Body of pancreas (tissue), 4 donors: Measurements from ENCODE around the gene SRRM4.

ENCODE experiments used
- POLR2A ChIP-seq, 3 donors: fragments of 450-650 bp; IDR thresholded peaks; one replicate each; pipeline ENCODE4 v1.6.1; 2016; ENCODE audit warnings: antibody characterized with exemption in 3 of 3, mild to moderate bottlenecking in 2 of 3
- TF ChIP-seq, protein P1 (sequence below), 7 experiments: fragments of 450-650 bp in 4 of 7; fragments of 200-600 bp in 3 of 7; sonication (generic) in 3 of 7; IDR thresholded peaks; one replicate each; pipeline ENCODE4 v1.5.1; 2016 to 2019; ENCODE audit warnings: antibody characterized with exemption in 7 of 7

DNA sequence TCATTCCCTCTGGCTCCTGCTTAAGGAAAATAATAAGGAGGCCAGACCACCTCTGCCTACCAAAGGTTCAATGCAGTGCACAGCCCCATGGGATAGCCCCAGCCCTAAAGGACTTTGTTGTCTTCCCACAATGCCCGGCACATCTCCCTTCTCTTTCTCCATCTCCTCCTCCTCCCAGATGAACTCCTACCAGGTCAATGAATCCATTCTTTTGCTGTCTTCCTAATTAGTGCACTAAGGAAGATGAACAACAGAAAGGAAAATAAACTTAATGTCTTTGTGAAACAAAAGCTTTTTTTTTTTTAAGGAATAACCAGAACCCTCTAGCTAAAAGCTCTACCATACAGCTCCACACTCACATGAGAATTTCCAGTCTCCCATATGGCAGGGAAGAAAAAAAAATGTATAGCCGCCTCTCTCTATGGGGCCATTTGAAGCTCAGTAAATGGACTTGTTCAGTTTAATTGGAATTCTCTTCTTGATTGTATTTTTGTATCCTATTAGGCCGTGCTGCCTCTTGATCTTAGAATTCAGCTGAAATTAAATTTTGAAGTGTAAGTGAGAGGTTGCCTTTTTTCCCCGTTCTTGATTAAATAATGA lies 155.6 kb downstream of the SRRM4 start:
- TF ChIP-seq, protein P1, sequence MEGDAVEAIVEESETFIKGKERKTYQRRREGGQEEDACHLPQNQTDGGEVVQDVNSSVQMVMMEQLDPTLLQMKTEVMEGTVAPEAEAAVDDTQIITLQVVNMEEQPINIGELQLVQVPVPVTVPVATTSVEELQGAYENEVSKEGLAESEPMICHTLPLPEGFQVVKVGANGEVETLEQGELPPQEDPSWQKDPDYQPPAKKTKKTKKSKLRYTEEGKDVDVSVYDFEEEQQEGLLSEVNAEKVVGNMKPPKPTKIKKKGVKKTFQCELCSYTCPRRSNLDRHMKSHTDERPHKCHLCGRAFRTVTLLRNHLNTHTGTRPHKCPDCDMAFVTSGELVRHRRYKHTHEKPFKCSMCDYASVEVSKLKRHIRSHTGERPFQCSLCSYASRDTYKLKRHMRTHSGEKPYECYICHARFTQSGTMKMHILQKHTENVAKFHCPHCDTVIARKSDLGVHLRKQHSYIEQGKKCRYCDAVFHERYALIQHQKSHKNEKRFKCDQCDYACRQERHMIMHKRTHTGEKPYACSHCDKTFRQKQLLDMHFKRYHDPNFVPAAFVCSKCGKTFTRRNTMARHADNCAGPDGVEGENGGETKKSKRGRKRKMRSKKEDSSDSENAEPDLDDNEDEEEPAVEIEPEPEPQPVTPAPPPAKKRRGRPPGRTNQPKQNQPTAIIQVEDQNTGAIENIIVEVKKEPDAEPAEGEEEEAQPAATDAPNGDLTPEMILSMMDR (IDR thresholded peaks at IDR 0.05): no peak
- TF ChIP-seq POLR2A (IDR thresholded peaks at IDR 0.05): no peak
